ENCODE data around the gene CHAT.
"Not testable (repeated sequence)": the region's sequence is repeated elsewhere in the genome, so short reads cannot be mapped to it uniquely, and the experiment has no call there.

Gene CHAT

GRCh38 chr10:49653273-49653929 lies 39.6 kb downstream of the CHAT start:
- no peak for DNase-seq

GRCh38 chr10:49654036-49654693 lies 40.3 kb downstream of the CHAT start:
- DNase-seq: no peak

- no peak for DNase-seq
Observed at GRCh38 chr10:49655099-49655498, 41.3 kb downstream of the CHAT start.

- DNase-seq: no peak
Observed at GRCh38 chr10:49656845-49657493, 43.1 kb downstream of the CHAT start.

GRCh38 chr10:49657606-49658005 lies 43.8 kb downstream of the CHAT start:
- no peak for DNase-seq

GRCh38 chr10:49661140-49661856 lies 47.5 kb downstream of the CHAT start:
- no peak for DNase-seq

GRCh38 chr10:49662169-49662830 lies 48.5 kb downstream of the CHAT start:
- DNase-seq: no peak

- no peak for DNase-seq
Observed at GRCh38 chr10:49663596-49663995, 49.8 kb downstream of the CHAT start.

GRCh38 chr10:49664006-49664841 lies 50.4 kb downstream of the CHAT start:
- no peak for DNase-seq

- no peak for DNase-seq
Observed at GRCh38 chr10:49664842-49665355, 51.1 kb downstream of the CHAT start.

GRCh38 chr10:49666054-49666615 lies 52.3 kb downstream of the CHAT start:
- no peak for DNase-seq

GRCh38 chr10:49666685-49667084 lies 52.8 kb downstream of the CHAT start:
- no peak for DNase-seq

- no peak for DNase-seq
Observed at GRCh38 chr10:49667991-49668390, 54.2 kb downstream of the CHAT start.

- no peak for DNase-seq
Observed at GRCh38 chr10:49668684-49669083, 54.8 kb downstream of the CHAT start.

- no peak for DNase-seq
Observed at GRCh38 chr10:49678827-49679479, 65.1 kb downstream of the CHAT start.

GRCh38 chr10:49679480-49679893 lies 65.7 kb downstream of the CHAT start, which contains the start of gene C10orf53:
TSS of gene C10orf53 (plus strand) at chr10:49679651. CDS start at chr10:49679698, 47 bp downstream.
- DNase-seq: no peak

GRCh38 chr10:49682449-49682848 lies 68.6 kb downstream of the CHAT start:
- DNase-seq: not testable (repeated sequence)

GRCh38 chr10:49682879-49683278 lies 69.0 kb downstream of the CHAT start:
- no peak for DNase-seq

GRCh38 chr10:49686651-49687050 lies 72.8 kb downstream of the CHAT start:
- no peak for DNase-seq

- no peak for DNase-seq
Observed at GRCh38 chr10:49688261-49688846, 74.5 kb downstream of the CHAT start.

Measured in effector CD4-positive, alpha-beta T cell (primary cell).